BLaER1 treated with 17β-estradiol and CSF1 and Interleukin-3, amounts not matched to agents 10 nM and 100 nM (cell line): ENCODE measurements around the gene BRD7.

Experiments used
- H3K27ac ChIP-seq, 11 experiments: shearing (Covaris generic); formaldehyde crosslinking; 2 replicates each; pipeline ENCODE4 v1.8.1; 2022
- H3K27me3 ChIP-seq, 11 experiments: shearing (Covaris generic); formaldehyde crosslinking; 2 replicates each; pipeline ENCODE4 v1.8.1; 2022
- H3K36me3 ChIP-seq, 11 experiments: shearing (Covaris generic); formaldehyde crosslinking; 2 replicates each; pipeline ENCODE4 v1.8.1; 2022
- H3K4me1 ChIP-seq, 10 experiments: shearing (Covaris generic); formaldehyde crosslinking; 2 replicates each; pipeline ENCODE4 v1.8.1; 2022
- H3K4me2 ChIP-seq, 11 experiments: shearing (Covaris generic); formaldehyde crosslinking; 2 replicates each; pipeline ENCODE4 v1.8.1; 2022
- H3K4me3 ChIP-seq, 10 experiments: shearing (Covaris generic); formaldehyde crosslinking; 2 replicates each; pipeline ENCODE4 v1.8.1; 2022
- H3K9ac ChIP-seq, 11 experiments: shearing (Covaris generic); formaldehyde crosslinking; 2 replicates each; pipeline ENCODE4 v1.8.1; 2022
- H3K9me3 ChIP-seq, 11 experiments: shearing (Covaris generic); formaldehyde crosslinking; replicated peaks in 1 of 11; 2 replicates each; pipeline ENCODE4 v1.8.1; 2022
- H4K20me1 ChIP-seq, 11 experiments: shearing (Covaris generic); formaldehyde crosslinking; 2 replicates each; pipeline ENCODE4 v1.8.1; 2022
- Cebpa-rat ChIP-seq, 11 experiments: shearing (Covaris generic); IDR thresholded peaks; 2 replicates each; pipeline ENCODE4 v1.8.1; 2022

BRD7 gene

GRCh38 chr16:50281391-50282009, 87.3 kb downstream of the BRD7 start:
- H3K27me3 ChIP-seq, result no peaks in the 10 kb centered on the region
- H3K9me3 ChIP-seq, result peaks cover 0 to 5% (median 4%) of the 10 kb centered on the region in 11 experiments; a peak in 16 of 22 replicates
- H4K20me1 ChIP-seq, result peaks cover 14 to 63% (median 31%) of the 10 kb centered on the region in 11 experiments; a peak in 19 of 22 replicates
- H3K27ac ChIP-seq, result peak overlapping the region; percentile 76 to 100 (median 90); a peak in 21 of 22 replicates
- TF ChIP-seq Cebpa-rat (IDR thresholded peaks at IDR 0.05), result no peak
- H3K4me1 ChIP-seq, result peaks cover 85 to 98% (median 96%) of the 10 kb centered on the region in 10 experiments
- H3K9ac ChIP-seq, result peak overlapping the region; percentile 69 to 85 (median 80)
- peaks cover 0 to 17% (median 3%) of the 10 kb centered on the region in 11 experiments; a peak in 15 of 22 replicates for H3K36me3 ChIP-seq
- H3K4me3 ChIP-seq, result peak overlapping the region; percentile 22 to 66 (median 48); a peak in 17 of 20 replicates
- peak overlapping the region; percentile 87 to 100 (median 99) for H3K4me2 ChIP-seq

- Histone ChIP-seq H4K20me1 (peaks cover 14 to 63% (median 25%) of the 10 kb centered on the region in 11 experiments; a peak in 19 of 22 replicates), H3K4me3 (peak overlapping the region in 9 of 10 experiments; percentile 36 to 66 (median 49); a peak in 15 of 20 replicates), H3K27ac (peak overlapping the region; percentile 76 to 100 (median 90); a peak in 20 of 22 replicates), H3K27me3 (no peaks in the 10 kb centered on the region), H3K36me3 (peaks cover 0 to 11% (median 0%) of the 10 kb centered on the region in 11 experiments; a peak in 5 of 22 replicates), H3K9me3 (no peaks in the 10 kb centered on the region; a peak in 1 of 22 replicates), H3K9ac (peak overlapping the region in 10 of 11 experiments; percentile 72 to 85 (median 80); a peak in 19 of 22 replicates), H3K4me2 (peak overlapping the region; percentile 87 to 100 (median 99)), H3K4me1 (peaks cover 89 to 98% (median 97%) of the 10 kb centered on the region in 10 experiments)
- no peak for TF ChIP-seq Cebpa-rat (IDR thresholded peaks at IDR 0.05)
These were observed 87.9 kb downstream of the BRD7 start for GRCh38 chr16:50280932-50281331.

- Histone ChIP-seq H3K9me3 (no peaks in the 10 kb centered on the region), H3K36me3 (peaks cover 0 to 10% (median 0%) of the 10 kb centered on the region in 11 experiments; a peak in 2 of 22 replicates), H4K20me1 (peaks cover 0 to 50% (median 11%) of the 10 kb centered on the region in 11 experiments; a peak in 15 of 22 replicates), H3K4me3 (peak overlapping the region in 6 of 10 experiments; percentile 15 to 63 (median 55); a peak in 11 of 20 replicates), H3K9ac (peak overlapping the region in 8 of 11 experiments; percentile 36 to 85 (median 67); a peak in 15 of 22 replicates), H3K4me1 (peaks cover 89 to 98% (median 97%) of the 10 kb centered on the region in 10 experiments), H3K27me3 (no peaks in the 10 kb centered on the region), H3K4me2 (peak overlapping the region; percentile 76 to 100 (median 99)), H3K27ac (peak overlapping the region in 9 of 11 experiments; percentile 24 to 100 (median 78); a peak in 16 of 22 replicates)
- TF ChIP-seq Cebpa-rat (IDR thresholded peaks at IDR 0.05), result no peak
These were observed 89.3 kb downstream of the BRD7 start for GRCh38 chr16:50279504-50279865.

GRCh38 chr16:50278251-50278650, 90.5 kb downstream of the BRD7 start:
- Histone ChIP-seq H3K27me3 (no peaks in the 10 kb centered on the region), H3K36me3 (peaks cover 0 to 10% (median 0%) of the 10 kb centered on the region in 11 experiments; a peak in 2 of 22 replicates), H3K9me3 (no peaks in the 10 kb centered on the region), H4K20me1 (peaks cover 0 to 43% (median 0%) of the 10 kb centered on the region in 11 experiments; a peak in 9 of 22 replicates), H3K27ac (peak overlapping the region in 9 of 11 experiments; percentile 29 to 100 (median 78); a peak in 14 of 22 replicates), H3K4me1 (peaks cover 89 to 97% (median 93%) of the 10 kb centered on the region in 10 experiments), H3K4me3 (peak overlapping the region in 3 of 10 experiments; percentile 8 to 62 (median 16); a peak in 3 of 20 replicates), H3K9ac (peak overlapping the region in 5 of 11 experiments; percentile 10 to 83 (median 39); a peak in 6 of 22 replicates), H3K4me2 (peak overlapping the region; percentile 76 to 100 (median 99))
- no peak for TF ChIP-seq Cebpa-rat (IDR thresholded peaks at IDR 0.05)

GRCh38 chr16:50276801-50277555, 91.8 kb downstream of the BRD7 start:
- Histone ChIP-seq H3K4me2 (peak overlapping the region; percentile 76 to 100 (median 99); a peak in 19 of 22 replicates), H3K4me3 (peak overlapping the region in 4 of 10 experiments; percentile 6 to 70 (median 20); a peak in 4 of 20 replicates), H3K9me3 (no peaks in the 10 kb centered on the region), H3K4me1 (peaks cover 89 to 98% (median 94%) of the 10 kb centered on the region in 10 experiments), H4K20me1 (peaks cover 0 to 39% (median 0%) of the 10 kb centered on the region in 11 experiments; a peak in 7 of 22 replicates), H3K27ac (peak overlapping the region in 9 of 11 experiments; percentile 43 to 100 (median 98); a peak in 16 of 22 replicates), H3K27me3 (no peaks in the 10 kb centered on the region), H3K9ac (peak overlapping the region in 6 of 11 experiments; percentile 32 to 98 (median 94); a peak in 7 of 22 replicates), H3K36me3 (peaks cover 0 to 15% (median 0%) of the 10 kb centered on the region in 11 experiments; a peak in 2 of 22 replicates)
- TF ChIP-seq Cebpa-rat (IDR thresholded peaks at IDR 0.05), result no peak

GRCh38 chr16:50276326-50276640, 92.5 kb downstream of the BRD7 start:
- Histone ChIP-seq H3K4me3 (peak overlapping the region in 4 of 10 experiments; percentile 67 to 73 (median 70); a peak in 7 of 20 replicates), H3K9ac (peak overlapping the region in 7 of 11 experiments; percentile 91 to 98 (median 96); a peak in 8 of 22 replicates), H3K36me3 (peaks cover 0 to 16% (median 0%) of the 10 kb centered on the region in 11 experiments; a peak in 5 of 22 replicates), H4K20me1 (peaks cover 0 to 41% (median 0%) of the 10 kb centered on the region in 11 experiments; a peak in 7 of 22 replicates), H3K27me3 (no peaks in the 10 kb centered on the region), H3K9me3 (no peaks in the 10 kb centered on the region), H3K4me1 (peaks cover 90 to 98% (median 96%) of the 10 kb centered on the region in 10 experiments), H3K4me2 (peak overlapping the region; percentile 91 to 100 (median 99)), H3K27ac (peak overlapping the region in 9 of 11 experiments; percentile 21 to 100 (median 98); a peak in 17 of 22 replicates)
- no peak for TF ChIP-seq Cebpa-rat (IDR thresholded peaks at IDR 0.05)

- TF ChIP-seq Cebpa-rat (IDR thresholded peaks at IDR 0.05), result no peak
- H3K9ac ChIP-seq, result peak overlapping the region; percentile 86 to 98 (median 94)
- peak overlapping the region in 10 of 11 experiments; percentile 92 to 100 (median 98); a peak in 20 of 22 replicates for H3K27ac ChIP-seq
- H3K4me2 ChIP-seq, result peak overlapping the region; percentile 91 to 100 (median 99)
- H3K4me1 ChIP-seq, result peaks cover 84 to 98% (median 95%) of the 10 kb centered on the region in 10 experiments
- H3K4me3 ChIP-seq, result peak overlapping the region; percentile 50 to 73 (median 64); a peak in 17 of 20 replicates
- peaks cover 0 to 14% (median 0%) of the 10 kb centered on the region in 11 experiments; a peak in 5 of 22 replicates for H3K36me3 ChIP-seq
- peaks cover 0 to 36% (median 0%) of the 10 kb centered on the region in 11 experiments; a peak in 7 of 22 replicates for H4K20me1 ChIP-seq
- H3K9me3 ChIP-seq, result no peaks in the 10 kb centered on the region
- no peaks in the 10 kb centered on the region for H3K27me3 ChIP-seq
These were observed 93.1 kb downstream of the BRD7 start for GRCh38 chr16:50275428-50276325.
